T-helper 17 cell (primary cell): ENCODE data around the gene PTCD1. TPM values are rescaled to one million over a fixed set of nuclear protein-coding genes. Genes with fewer than 3 reads are reported as not detected.
"Not testable (repeated sequence)": the region's sequence is repeated elsewhere in the genome, so short reads cannot be mapped to it uniquely, and the experiment has no call there.

Source experiments
- ATAC-seq: fragments of 150-1000 bp; cut with Tn5 transposase; 2 replicates; pipeline ENCODE4 v1.10.0; 2021; ENCODE audit warnings: mild to moderate bottlenecking, moderate library complexity
- DNase-seq, 3 donors: peaks; one replicate each; pipeline versions ENCODE4 v3.0.0 to v3.0.0-alpha.2; 2020 to 2021
- H3K9me3 ChIP-seq: one replicate; pipeline ENCODE4 v1.7.0; 2013; ENCODE audit warnings: low read length, mild to moderate bottlenecking; ENCODE audit not compliant: control insufficient read depth, poor library complexity, severe bottlenecking
- H3K27ac Mint-ChIP-seq: one replicate; pipeline ENCODE4 v1.8.0; 2022; ENCODE audit warnings: mild to moderate bottlenecking, moderate library complexity, mixed read lengths
- H3K27me3 Mint-ChIP-seq: one replicate; pipeline ENCODE4 v1.8.0; 2022; ENCODE audit warnings: mixed read lengths
- H3K36me3 Mint-ChIP-seq: one replicate; pipeline ENCODE4 v1.8.0; 2022; ENCODE audit warnings: low read depth, mixed read lengths
- H3K4me1 Mint-ChIP-seq: one replicate; pipeline ENCODE4 v1.8.0; 2022; ENCODE audit warnings: mild to moderate bottlenecking, mixed read lengths
- H3K4me3 Mint-ChIP-seq: one replicate; pipeline ENCODE4 v1.8.0; 2022; ENCODE audit warnings: mild to moderate bottlenecking, moderate library complexity, mixed read lengths
- total RNA-seq, 4 donors: library from RNA in 2 of 4; stranded (reverse) in 2 of 4; gene quantifications; one replicate each; pipeline ENCODE4 v1.2.3 and lab custom pipeline; 2022 to 2026

The PTCD1 gene
- total RNA-seq, 2 donors from 2014 or later, result 3.6 to 3.8 TPM

- no peaks in the 10 kb centered on the region for H3K9me3 ChIP-seq
- H3K4me3 Mint-ChIP-seq, result peak overlapping the region; percentile 62
- peaks cover 28% of the 10 kb centered on the region for H3K4me1 Mint-ChIP-seq
- DNase-seq, result no peak
- H3K27me3 Mint-ChIP-seq, result no peaks in the 10 kb centered on the region
- peaks cover 2% of the 10 kb centered on the region for H3K36me3 Mint-ChIP-seq
- peak overlapping the region; percentile 85 for H3K27ac Mint-ChIP-seq
- ATAC-seq, result no peak
Measured at GRCh38 chr7:99397297-99397983, 41.2 kb downstream of the PTCD1 start.

- no peaks in the 10 kb centered on the region for H3K9me3 ChIP-seq
- H3K4me3 Mint-ChIP-seq, result no peak overlapping the region
- peaks cover 2% of the 10 kb centered on the region for H3K36me3 Mint-ChIP-seq
- H3K27ac Mint-ChIP-seq, result peak overlapping the region; percentile 85
- H3K4me1 Mint-ChIP-seq, result peaks cover 28% of the 10 kb centered on the region
- no peaks in the 10 kb centered on the region for H3K27me3 Mint-ChIP-seq
- ATAC-seq (no peak), DNase-seq (no peak)
Measured at GRCh38 chr7:99396418-99397296, 41.9 kb downstream of the PTCD1 start.

GRCh38 chr7:99395616-99396327 lies 42.8 kb downstream of the PTCD1 start:
- H3K9me3 ChIP-seq, result no peaks in the 10 kb centered on the region
- Mint-ChIP-seq H3K36me3 (peaks cover 2% of the 10 kb centered on the region), H3K4me1 (peaks cover 24% of the 10 kb centered on the region), H3K27ac (no peak overlapping the region), H3K27me3 (no peaks in the 10 kb centered on the region), H3K4me3 (no peak overlapping the region)
- ATAC-seq (no peak), DNase-seq (no peak)

GRCh38 chr7:99394188-99394502 lies 44.5 kb downstream of the PTCD1 start:
- Mint-ChIP-seq H3K36me3 (peaks cover 2% of the 10 kb centered on the region), H3K27me3 (no peaks in the 10 kb centered on the region)

GRCh38 chr7:99393355-99394187 lies 45.0 kb downstream of the PTCD1 start:
- ATAC-seq (no peak), DNase-seq (no peak)
- peaks cover 20% of the 10 kb centered on the region for H3K4me1 Mint-ChIP-seq
- peaks cover 2% of the 10 kb centered on the region for H3K36me3 Mint-ChIP-seq
- H3K9me3 ChIP-seq, result no peaks in the 10 kb centered on the region
- H3K4me3 Mint-ChIP-seq, result peak overlapping the region; percentile 87
- peak overlapping the region; percentile 86 for H3K27ac Mint-ChIP-seq
- no peaks in the 10 kb centered on the region for H3K27me3 Mint-ChIP-seq

More at GRCh38 chr7:99394188-99394502, 44.5 kb downstream of the PTCD1 start:
- Mint-ChIP-seq H3K4me3 (peak overlapping the region; percentile 9), H3K4me1 (peaks cover 24% of the 10 kb centered on the region), H3K27ac (peak overlapping the region; percentile 86)
- ATAC-seq, result no peak
- no peak for DNase-seq
- H3K9me3 ChIP-seq, result no peaks in the 10 kb centered on the region

GRCh38 chr7:99392659-99393354 lies 45.8 kb downstream of the PTCD1 start:
- Mint-ChIP-seq H3K4me3 (peak overlapping the region; percentile 87), H3K36me3 (peaks cover 1% of the 10 kb centered on the region), H3K27ac (peak overlapping the region; percentile 86), H3K4me1 (peaks cover 14% of the 10 kb centered on the region), H3K27me3 (no peaks in the 10 kb centered on the region)
- DNase-seq, result peak; percentile 77 to 80 (median 80)
- no peaks in the 10 kb centered on the region for H3K9me3 ChIP-seq
- peak; percentile 97 for ATAC-seq

GRCh38 chr7:99392046-99392445 lies 46.6 kb downstream of the PTCD1 start:
- no peaks in the 10 kb centered on the region for H3K36me3 Mint-ChIP-seq
- H3K4me1 Mint-ChIP-seq, result peaks cover 14% of the 10 kb centered on the region
- DNase-seq (no peak), ATAC-seq (no peak)
- H3K9me3 ChIP-seq, result no peaks in the 10 kb centered on the region
- H3K27me3 Mint-ChIP-seq, result no peaks in the 10 kb centered on the region
- H3K27ac Mint-ChIP-seq, result peak overlapping the region; percentile 86
- peak overlapping the region; percentile 87 for H3K4me3 Mint-ChIP-seq

GRCh38 chr7:99390941-99391602 lies 47.5 kb downstream of the PTCD1 start:
- H3K27me3 Mint-ChIP-seq, result no peaks in the 10 kb centered on the region
- H3K27ac Mint-ChIP-seq, result peak overlapping the region; percentile 86
- peaks cover 17% of the 10 kb centered on the region for H3K4me1 Mint-ChIP-seq
- peak overlapping the region; percentile 33 for H3K4me3 Mint-ChIP-seq
- ATAC-seq, result no peak
- H3K9me3 ChIP-seq, result no peaks in the 10 kb centered on the region
- no peaks in the 10 kb centered on the region for H3K36me3 Mint-ChIP-seq
- DNase-seq, result no peak

- H3K27me3 Mint-ChIP-seq, result no peaks in the 10 kb centered on the region
- ATAC-seq (no peak), DNase-seq (no peak)
- H3K36me3 Mint-ChIP-seq, result no peaks in the 10 kb centered on the region
- H3K4me1 Mint-ChIP-seq, result peaks cover 16% of the 10 kb centered on the region
- H3K27ac Mint-ChIP-seq, result no peak overlapping the region
- no peak overlapping the region for H3K4me3 Mint-ChIP-seq
- H3K9me3 ChIP-seq, result no peaks in the 10 kb centered on the region
Measured at GRCh38 chr7:99389772-99390171, 48.8 kb downstream of the PTCD1 start.

- Mint-ChIP-seq H3K4me1 (peaks cover 18% of the 10 kb centered on the region), H3K36me3 (no peaks in the 10 kb centered on the region), H3K27me3 (no peaks in the 10 kb centered on the region), H3K27ac (peak overlapping the region; percentile 79), H3K4me3 (no peak overlapping the region)
- ATAC-seq (no peak), DNase-seq (no peak)
- H3K9me3 ChIP-seq, result no peaks in the 10 kb centered on the region
Measured at GRCh38 chr7:99387912-99388311, 50.7 kb downstream of the PTCD1 start.

GRCh38 chr7:99387239-99387635 lies 51.4 kb downstream of the PTCD1 start:
- Mint-ChIP-seq H3K4me1 (peaks cover 15% of the 10 kb centered on the region), H3K27ac (peak overlapping the region; percentile 79)
- H3K27me3 Mint-ChIP-seq, H3K4me3 Mint-ChIP-seq, H3K36me3 Mint-ChIP-seq, H3K9me3 ChIP-seq, ATAC-seq, DNase-seq: not testable (repeated sequence)
